AG04450 (cell line): Measurements from ENCODE around the gene SOX9. TPM values are rescaled to one million over a fixed set of nuclear protein-coding genes. Genes with fewer than 3 reads are reported as not detected.

Experiments used
- CTCF ChIA-PET: fragments of 300-600, 350-600 bp; formaldehyde crosslinking; extraction: SDS; loops from one replicate; lab custom pipeline; 2022; ENCODE audit warnings: antibody characterized with exemption, inconsistent platforms; lab: Charles Lee
- POLR2A ChIA-PET: fragments of 350-600 bp; formaldehyde crosslinking; extraction: SDS; loops from one replicate; lab custom pipeline; 2021; ENCODE audit warnings: antibody characterized with exemption, inconsistent platforms; lab: Yijun Ruan, JAX
- DNase-seq: peaks from one replicate; pipeline ENCODE4 v3.0.0-alpha.2; 2011; ENCODE audit warnings: low read depth, low spot score
- H3K27ac ChIP-seq: one replicate; pipeline ENCODE4 v1.5.1; 2012; ENCODE audit warnings: low read depth, low read length, control low read depth
- H3K27me3 ChIP-seq: one replicate; pipeline ENCODE4 v1.6.0; 2012; ENCODE audit warnings: low read length; ENCODE audit not compliant: control insufficient read depth, insufficient read depth
- H3K4me3 ChIP-seq: 2 replicates; pipeline ENCODE4 v1.5.1; 2011; ENCODE audit warnings: mild to moderate bottlenecking, low read depth, low read length, control low read depth
- H3K9me3 ChIP-seq: 2 replicates; pipeline ENCODE4 v1.5.1; 2012; ENCODE audit warnings: low read length; ENCODE audit not compliant: control insufficient read depth, insufficient read depth
- polyA plus RNA-seq: library from polyadenylated mRNA; depleted of rRNA; stranded (reverse); fragments of >200 nt; gene quantifications from 2 replicates; pipeline ENCODE4 v1.2.3, GENCODE V29; 2011
- TF ChIP-seq, protein P1 (sequence below): IDR thresholded peaks from 2 replicates; pipeline ENCODE4 v1.5.1; 2011; ENCODE audit warnings: low read depth, low read length, control low read depth, inconsistent platforms

Gene SOX9
- polyA plus RNA-seq, 1 experiment, result 5.5 TPM

DNA sequence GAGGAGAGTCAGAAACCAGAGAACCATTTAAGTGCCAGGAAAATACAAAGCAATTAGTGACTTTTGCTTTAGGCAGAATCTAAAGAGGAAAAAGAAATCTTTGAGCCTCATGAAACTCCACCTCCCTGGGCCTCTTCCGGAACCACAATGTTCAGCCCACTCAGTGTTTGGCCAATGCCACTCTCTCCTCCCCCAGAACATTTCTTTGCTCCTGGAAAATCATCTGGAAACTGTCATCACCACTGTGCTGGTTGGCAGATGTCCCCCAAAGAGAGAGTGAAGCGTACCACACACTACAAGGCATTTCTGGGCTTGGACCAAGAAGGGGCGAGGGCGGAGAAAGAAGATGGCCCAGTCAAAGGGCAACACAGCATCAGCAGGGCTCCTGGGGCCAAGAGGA is 7.1 kb upstream of the SOX9 start:
- ChIA-PET POLR2A (no interaction called here), CTCF (no interaction called here)
- TF ChIP-seq, protein P1, sequence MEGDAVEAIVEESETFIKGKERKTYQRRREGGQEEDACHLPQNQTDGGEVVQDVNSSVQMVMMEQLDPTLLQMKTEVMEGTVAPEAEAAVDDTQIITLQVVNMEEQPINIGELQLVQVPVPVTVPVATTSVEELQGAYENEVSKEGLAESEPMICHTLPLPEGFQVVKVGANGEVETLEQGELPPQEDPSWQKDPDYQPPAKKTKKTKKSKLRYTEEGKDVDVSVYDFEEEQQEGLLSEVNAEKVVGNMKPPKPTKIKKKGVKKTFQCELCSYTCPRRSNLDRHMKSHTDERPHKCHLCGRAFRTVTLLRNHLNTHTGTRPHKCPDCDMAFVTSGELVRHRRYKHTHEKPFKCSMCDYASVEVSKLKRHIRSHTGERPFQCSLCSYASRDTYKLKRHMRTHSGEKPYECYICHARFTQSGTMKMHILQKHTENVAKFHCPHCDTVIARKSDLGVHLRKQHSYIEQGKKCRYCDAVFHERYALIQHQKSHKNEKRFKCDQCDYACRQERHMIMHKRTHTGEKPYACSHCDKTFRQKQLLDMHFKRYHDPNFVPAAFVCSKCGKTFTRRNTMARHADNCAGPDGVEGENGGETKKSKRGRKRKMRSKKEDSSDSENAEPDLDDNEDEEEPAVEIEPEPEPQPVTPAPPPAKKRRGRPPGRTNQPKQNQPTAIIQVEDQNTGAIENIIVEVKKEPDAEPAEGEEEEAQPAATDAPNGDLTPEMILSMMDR, result no peak

DNA sequence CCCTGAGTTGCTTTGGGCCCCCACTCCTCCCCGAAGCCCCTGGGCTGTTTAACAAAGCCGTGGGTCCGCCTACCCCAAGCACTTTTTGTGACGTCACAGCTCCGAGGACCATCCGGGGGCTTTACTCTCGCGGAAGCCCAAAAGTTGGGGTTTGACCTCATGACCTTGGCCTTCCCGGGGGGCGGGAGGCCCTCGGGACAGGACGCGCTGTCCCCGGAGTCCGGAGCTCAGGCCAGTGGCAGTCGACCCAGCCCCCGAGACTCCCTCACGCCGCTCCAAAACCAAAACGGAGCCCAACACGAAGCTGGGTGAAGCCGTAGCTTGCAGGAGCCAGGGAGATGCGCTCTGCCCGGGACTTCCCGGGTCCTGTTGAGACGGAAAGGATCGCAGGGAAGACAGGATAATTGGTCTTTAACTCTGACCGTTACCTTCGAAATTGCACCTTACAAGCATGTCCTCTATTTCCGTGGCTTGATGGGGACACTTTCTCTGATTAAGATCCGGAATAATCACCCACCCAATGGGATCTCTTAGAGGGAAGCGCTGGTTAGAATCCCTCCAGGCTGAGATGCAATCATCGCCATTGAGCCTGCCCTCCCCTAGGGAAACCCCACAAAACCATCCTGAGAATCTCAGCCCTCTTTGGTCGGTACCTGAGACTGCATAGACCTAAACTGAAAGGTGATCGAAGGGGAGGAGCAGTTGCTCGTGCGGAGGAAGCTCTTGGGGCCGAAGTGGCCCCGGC is 4.9 kb upstream of the SOX9 start:
- Histone ChIP-seq H3K27me3 (peaks cover 27% of the 10 kb centered on the region), H3K27ac (no peak overlapping the region), H3K9me3 (peaks cover 12% of the 10 kb centered on the region; the same call in 1 of the 2 replicates), H3K4me3 (no peak overlapping the region)
- no peak for DNase-seq
- CTCF ChIA-PET, result interaction anchor here (1.0 to 2.7 kb wide), 2 partner anchors 643 to 1349 kb away, joined by 6 to 9 read pairs; no protein-coding TSS in a partner anchor
- POLR2A ChIA-PET, result no interaction called here
- TF ChIP-seq, protein P1, result no peak

More for the DNA sequence above, 7.1 kb upstream of the SOX9 start:
- Histone ChIP-seq H3K27me3 (peaks cover 27% of the 10 kb centered on the region), H3K4me3 (no peak overlapping the region), H3K27ac (no peak overlapping the region), H3K9me3 (peaks cover 12% of the 10 kb centered on the region; the same call in 1 of the 2 replicates)
- no peak for DNase-seq

DNA sequence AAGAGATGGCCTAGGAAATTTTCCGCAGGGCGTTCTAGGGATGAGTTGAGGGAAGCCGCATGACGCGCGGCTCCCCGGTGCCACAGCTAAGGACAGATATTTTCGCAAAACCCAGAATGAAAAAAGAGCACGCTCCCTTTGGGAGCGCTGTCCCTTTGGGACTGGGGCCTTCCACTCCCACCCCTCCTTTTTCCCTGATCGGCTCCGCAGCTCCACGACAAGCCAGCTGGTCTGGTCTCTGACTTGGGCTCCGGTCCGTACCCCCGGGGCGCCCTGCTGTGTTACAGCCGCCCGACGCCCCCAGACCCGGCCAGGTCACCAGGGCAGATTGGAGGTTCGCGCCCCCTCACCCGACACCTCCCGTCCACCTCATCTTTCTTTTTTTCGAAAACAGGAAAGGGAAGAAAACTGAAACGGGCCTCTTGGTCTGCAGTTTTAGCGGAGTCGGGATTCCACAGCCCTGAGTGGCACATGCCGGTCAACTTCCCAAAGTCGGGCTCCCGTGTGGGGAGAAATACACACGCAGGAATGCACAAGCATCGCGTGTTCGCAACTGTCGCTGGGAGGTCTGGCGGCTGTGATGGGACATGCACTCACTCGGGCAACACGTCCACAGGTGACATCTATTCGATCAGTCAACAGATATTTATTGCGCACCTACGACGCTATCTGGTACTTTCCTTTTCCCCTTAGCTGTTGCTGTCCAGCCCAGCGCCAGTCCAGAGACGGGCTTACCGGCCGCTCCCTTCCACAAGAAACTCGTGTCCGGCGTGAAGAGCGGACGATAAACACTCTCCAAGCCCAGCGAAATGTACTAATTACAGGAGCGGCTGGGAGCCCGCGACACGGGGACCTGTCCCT is 3.9 kb upstream of the SOX9 start:
- H3K27me3 ChIP-seq, result peaks cover 27% of the 10 kb centered on the region
- ChIA-PET CTCF (interaction anchor here (0.6 to 2.7 kb wide), 4 partner anchors 351 to 1350 kb away, joined by 4 to 9 read pairs (median 8); no protein-coding TSS in a partner anchor), POLR2A (no interaction called here)
- H3K4me3 ChIP-seq, result peak overlapping the region; percentile 63
- DNase-seq, result no peak
- H3K27ac ChIP-seq, result peak overlapping the region; percentile 11
- TF ChIP-seq, protein P1, result no peak
- H3K9me3 ChIP-seq, result peaks cover 12% of the 10 kb centered on the region; the same call in 1 of the 2 replicates

DNA sequence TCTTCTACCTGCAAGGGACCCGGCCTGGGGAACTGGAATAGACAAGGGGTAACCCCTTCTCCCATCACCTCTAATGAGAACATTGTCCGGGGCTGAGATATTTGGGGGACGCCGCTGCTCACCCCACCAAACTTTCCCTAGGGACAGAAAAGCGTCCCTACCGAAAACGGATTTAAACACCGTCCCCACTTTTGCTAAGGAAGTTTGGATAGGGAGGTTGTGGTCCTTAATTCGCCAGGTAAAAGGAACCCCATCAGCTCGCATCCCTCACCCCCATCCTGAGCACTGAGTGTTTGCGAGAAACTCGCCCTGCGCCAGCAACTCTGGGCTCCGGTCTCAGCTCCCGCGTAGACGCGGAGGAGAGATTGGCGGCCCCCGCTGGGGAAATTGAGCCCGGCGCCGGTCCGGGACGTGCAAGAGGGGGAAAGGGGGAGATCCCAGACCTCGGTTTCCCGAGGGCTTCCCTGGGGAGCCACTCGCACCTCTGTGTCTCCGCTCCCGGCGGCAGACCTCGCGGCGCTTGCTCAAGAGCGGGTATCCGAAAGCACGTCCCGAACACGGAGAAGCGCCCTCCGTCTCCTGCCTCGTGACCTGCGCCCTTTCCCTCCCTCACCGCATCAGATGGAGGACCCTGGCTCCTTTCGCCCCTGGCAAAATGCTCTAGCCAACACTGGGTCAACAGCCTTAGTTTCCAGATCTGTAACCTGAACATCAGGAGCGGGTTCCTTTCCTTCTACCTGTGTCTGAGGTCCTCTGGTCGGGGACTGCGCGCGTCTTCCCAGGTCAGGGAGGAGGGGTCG is 3.1 kb upstream of the SOX9 start:
- peak overlapping the region; percentile 21 for H3K27ac ChIP-seq
- H3K27me3 ChIP-seq, result peaks cover 27% of the 10 kb centered on the region
- peak overlapping the region; percentile 63 for H3K4me3 ChIP-seq
- CTCF ChIA-PET, result interaction anchor here (0.6 to 2.7 kb wide), 7 partner anchors 142 to 1351 kb away, joined by 3 to 9 read pairs (median 4); no protein-coding TSS in a partner anchor
- POLR2A ChIA-PET, result no interaction called here
- peaks cover 12% of the 10 kb centered on the region; the same call in 1 of the 2 replicates for H3K9me3 ChIP-seq
- TF ChIP-seq, protein P1, result no peak
- DNase-seq, result no peak
